BLaER1 treated with 17β-estradiol and CSF1 and Interleukin-3, amounts not matched to agents 10 nM and 100 nM (cell line): ENCODE data around the gene CKAP5.

Experiments used
- H3K27ac ChIP-seq, 11 experiments: shearing (Covaris generic); formaldehyde crosslinking; 2 replicates each; pipeline ENCODE4 v1.8.1; 2022
- H3K27me3 ChIP-seq, 11 experiments: shearing (Covaris generic); formaldehyde crosslinking; 2 replicates each; pipeline ENCODE4 v1.8.1; 2022
- H3K36me3 ChIP-seq, 11 experiments: shearing (Covaris generic); formaldehyde crosslinking; 2 replicates each; pipeline ENCODE4 v1.8.1; 2022
- H3K4me1 ChIP-seq, 10 experiments: shearing (Covaris generic); formaldehyde crosslinking; 2 replicates each; pipeline ENCODE4 v1.8.1; 2022
- H3K4me2 ChIP-seq, 11 experiments: shearing (Covaris generic); formaldehyde crosslinking; 2 replicates each; pipeline ENCODE4 v1.8.1; 2022
- H3K4me3 ChIP-seq, 10 experiments: shearing (Covaris generic); formaldehyde crosslinking; 2 replicates each; pipeline ENCODE4 v1.8.1; 2022
- H3K9ac ChIP-seq, 11 experiments: shearing (Covaris generic); formaldehyde crosslinking; 2 replicates each; pipeline ENCODE4 v1.8.1; 2022
- H3K9me3 ChIP-seq, 11 experiments: shearing (Covaris generic); formaldehyde crosslinking; replicated peaks in 1 of 11; 2 replicates each; pipeline ENCODE4 v1.8.1; 2022
- H4K20me1 ChIP-seq, 11 experiments: shearing (Covaris generic); formaldehyde crosslinking; 2 replicates each; pipeline ENCODE4 v1.8.1; 2022
- Cebpa-rat ChIP-seq, 11 experiments: shearing (Covaris generic); IDR thresholded peaks; 2 replicates each; pipeline ENCODE4 v1.8.1; 2022

Gene CKAP5

GRCh38 chr11:46766656-46767055 lies 79.4 kb downstream of the CKAP5 start:
- Histone ChIP-seq H4K20me1 (peaks cover 0 to 2% (median 0%) of the 10 kb centered on the region in 11 experiments; a peak in 1 of 22 replicates), H3K4me2 (no peak overlapping the region)

GRCh38 chr11:46762248-46762647 lies 83.8 kb downstream of the CKAP5 start:
- Histone ChIP-seq H3K27me3 (no peaks in the 10 kb centered on the region), H3K4me2 (no peak overlapping the region), H3K27ac (no peak overlapping the region), H3K9me3 (no peaks in the 10 kb centered on the region), H3K9ac (no peak overlapping the region), H3K4me1 (no peaks in the 10 kb centered on the region), H3K4me3 (no peak overlapping the region), H3K36me3 (peaks cover 92 to 100% (median 98%) of the 10 kb centered on the region in 11 experiments), H4K20me1 (peaks cover 0 to 4% (median 0%) of the 10 kb centered on the region in 11 experiments; a peak in 4 of 22 replicates)
- TF ChIP-seq Cebpa-rat (IDR thresholded peaks at IDR 0.05), result no peak

More at GRCh38 chr11:46766656-46767055, 79.4 kb downstream of the CKAP5 start:
- no peaks in the 10 kb centered on the region for H3K9me3 ChIP-seq
- TF ChIP-seq Cebpa-rat (IDR thresholded peaks at IDR 0.05), result no peak
- no peaks in the 10 kb centered on the region for H3K27me3 ChIP-seq
- no peaks in the 10 kb centered on the region for H3K4me1 ChIP-seq
- no peak overlapping the region for H3K4me3 ChIP-seq
- no peak overlapping the region for H3K27ac ChIP-seq
- H3K36me3 ChIP-seq, result peaks cover 92 to 100% (median 98%) of the 10 kb centered on the region in 11 experiments
- no peak overlapping the region for H3K9ac ChIP-seq

GRCh38 chr11:46761807-46762206 lies 84.3 kb downstream of the CKAP5 start:
- Histone ChIP-seq H3K27me3 (no peaks in the 10 kb centered on the region), H3K36me3 (peaks cover 91 to 100% (median 98%) of the 10 kb centered on the region in 11 experiments), H3K9me3 (no peaks in the 10 kb centered on the region), H3K27ac (no peak overlapping the region), H3K4me3 (no peak overlapping the region), H3K4me1 (peaks cover 0 to 1% (median 0%) of the 10 kb centered on the region in 10 experiments; a peak in 3 of 20 replicates), H3K9ac (no peak overlapping the region), H3K4me2 (no peak overlapping the region), H4K20me1 (peaks cover 0 to 9% (median 0%) of the 10 kb centered on the region in 11 experiments; a peak in 5 of 22 replicates)
- TF ChIP-seq Cebpa-rat (IDR thresholded peaks at IDR 0.05), result no peak

DNA sequence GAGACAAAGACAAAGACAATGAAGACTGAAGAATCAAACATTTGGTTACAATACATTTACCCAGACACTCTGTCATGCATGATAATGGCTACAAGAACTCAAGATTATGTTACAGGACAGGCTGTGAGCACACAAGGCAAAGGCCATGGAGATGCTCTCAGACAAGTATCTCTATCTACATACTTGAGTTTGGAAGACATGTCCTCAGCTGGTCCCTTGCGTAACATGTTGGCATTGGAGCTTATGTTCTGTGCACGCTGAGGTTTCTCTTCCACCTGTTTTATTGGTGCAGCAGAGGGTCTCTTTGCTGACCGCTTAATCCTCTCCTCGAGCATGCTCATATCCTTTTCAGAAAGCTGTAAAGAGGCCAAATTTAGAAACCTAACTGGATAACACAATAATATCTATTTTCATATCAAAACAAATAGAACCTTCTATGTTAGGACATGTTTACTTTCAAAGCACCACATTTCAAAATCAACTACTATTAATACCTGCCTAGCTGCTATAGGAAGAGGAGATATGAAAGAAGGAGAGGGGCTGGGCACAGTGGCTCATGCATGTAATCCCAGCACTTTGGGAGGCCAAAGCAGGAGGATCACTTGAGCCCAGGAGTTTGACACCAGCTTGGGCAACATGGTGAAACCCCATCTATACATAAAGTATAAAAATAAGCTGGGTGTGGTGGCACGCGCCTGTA lies 85.5 kb downstream of the CKAP5 start:
- H3K27ac ChIP-seq, result no peak overlapping the region
- peaks cover 0 to 14% (median 5%) of the 10 kb centered on the region in 10 experiments; a peak in 10 of 20 replicates for H3K4me1 ChIP-seq
- no peaks in the 10 kb centered on the region for H3K27me3 ChIP-seq
- H3K4me3 ChIP-seq, result no peak overlapping the region
- H3K9ac ChIP-seq, result no peak overlapping the region
- no peak; a peak in 1 of 22 replicates for TF ChIP-seq Cebpa-rat (IDR thresholded peaks at IDR 0.05)
- H4K20me1 ChIP-seq, result peaks cover 0 to 15% (median 0%) of the 10 kb centered on the region in 11 experiments; a peak in 8 of 22 replicates
- no peaks in the 10 kb centered on the region for H3K9me3 ChIP-seq
- no peak overlapping the region for H3K4me2 ChIP-seq
- H3K36me3 ChIP-seq, result peaks cover 94 to 100% (median 97%) of the 10 kb centered on the region in 11 experiments

DNA sequence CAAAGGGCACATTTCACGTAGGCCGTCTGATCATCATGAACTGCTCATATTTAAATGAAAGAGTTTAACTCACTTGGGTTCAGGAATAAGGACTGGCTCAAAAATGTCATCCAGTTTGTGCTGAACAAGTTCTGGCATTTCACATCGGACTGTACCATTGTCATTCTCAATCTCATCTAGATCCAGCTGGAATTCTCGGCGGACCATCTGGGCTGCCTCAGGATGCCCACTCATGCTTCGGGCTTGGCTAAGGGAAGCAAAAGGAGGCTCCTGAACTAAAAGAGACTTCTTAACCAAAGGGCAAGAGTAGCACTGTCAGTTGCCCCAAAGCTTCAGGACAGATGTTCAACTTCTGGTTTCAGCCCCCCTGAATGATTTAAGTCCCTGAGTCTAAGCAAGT lies 86.9 kb downstream of the CKAP5 start:
- H3K27ac ChIP-seq, result no peak overlapping the region
- peaks cover 0 to 15% (median 0%) of the 10 kb centered on the region in 11 experiments; a peak in 7 of 22 replicates for H4K20me1 ChIP-seq
- no peak overlapping the region for H3K4me3 ChIP-seq
- TF ChIP-seq Cebpa-rat (IDR thresholded peaks at IDR 0.05), result no peak
- no peak overlapping the region for H3K4me2 ChIP-seq
- peaks cover 96 to 100% (median 100%) of the 10 kb centered on the region in 11 experiments for H3K36me3 ChIP-seq
- no peaks in the 10 kb centered on the region for H3K27me3 ChIP-seq
- no peaks in the 10 kb centered on the region for H3K9me3 ChIP-seq
- H3K4me1 ChIP-seq, result peaks cover 0 to 16% (median 5%) of the 10 kb centered on the region in 10 experiments; a peak in 10 of 20 replicates
- H3K9ac ChIP-seq, result no peak overlapping the region

DNA sequence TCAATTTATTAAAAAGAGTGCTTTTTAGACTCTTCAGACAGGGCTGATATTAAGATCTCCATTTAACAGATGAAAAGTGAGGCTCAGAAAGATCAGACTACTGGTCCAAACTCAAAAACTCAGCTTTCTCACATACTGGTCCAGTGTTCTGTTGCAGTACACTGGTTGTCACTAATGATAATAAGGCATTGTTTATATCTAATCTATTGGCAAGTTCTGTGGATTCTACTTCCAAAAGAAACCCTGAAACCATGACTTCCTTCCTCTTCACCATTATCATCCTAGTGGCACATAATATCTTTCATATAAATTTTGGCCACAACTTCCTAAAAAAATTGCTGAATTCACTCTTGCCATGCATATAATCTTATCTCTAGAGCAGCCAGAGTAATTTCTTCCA lies 90.1 kb downstream of the CKAP5 start:
- no peak for TF ChIP-seq Cebpa-rat (IDR thresholded peaks at IDR 0.05)
- Histone ChIP-seq H4K20me1 (peaks cover 0 to 15% (median 0%) of the 10 kb centered on the region in 11 experiments; a peak in 7 of 22 replicates), H3K4me2 (peak overlapping the region in 4 of 11 experiments; percentile 3 to 54 (median 38); a peak in 6 of 22 replicates), H3K27ac (no peak overlapping the region), H3K9ac (no peak overlapping the region), H3K36me3 (peaks cover 93 to 99% (median 97%) of the 10 kb centered on the region in 11 experiments), H3K27me3 (no peaks in the 10 kb centered on the region), H3K4me1 (peaks cover 0 to 16% (median 5%) of the 10 kb centered on the region in 10 experiments; a peak in 10 of 20 replicates), H3K9me3 (no peaks in the 10 kb centered on the region), H3K4me3 (no peak overlapping the region)

- no peak overlapping the region for H3K9ac ChIP-seq
- no peaks in the 10 kb centered on the region for H3K9me3 ChIP-seq
- H3K4me1 ChIP-seq, result no peaks in the 10 kb centered on the region
- H3K36me3 ChIP-seq, result peaks cover 96 to 99% (median 98%) of the 10 kb centered on the region in 11 experiments
- no peaks in the 10 kb centered on the region for H4K20me1 ChIP-seq
- TF ChIP-seq Cebpa-rat (IDR thresholded peaks at IDR 0.05), result no peak
- H3K4me2 ChIP-seq, result no peak overlapping the region
- H3K27me3 ChIP-seq, result no peaks in the 10 kb centered on the region
- no peak overlapping the region for H3K27ac ChIP-seq
- H3K4me3 ChIP-seq, result no peak overlapping the region
These were observed 98.9 kb downstream of the CKAP5 start for GRCh38 chr11:46747150-46747549.

DNA sequence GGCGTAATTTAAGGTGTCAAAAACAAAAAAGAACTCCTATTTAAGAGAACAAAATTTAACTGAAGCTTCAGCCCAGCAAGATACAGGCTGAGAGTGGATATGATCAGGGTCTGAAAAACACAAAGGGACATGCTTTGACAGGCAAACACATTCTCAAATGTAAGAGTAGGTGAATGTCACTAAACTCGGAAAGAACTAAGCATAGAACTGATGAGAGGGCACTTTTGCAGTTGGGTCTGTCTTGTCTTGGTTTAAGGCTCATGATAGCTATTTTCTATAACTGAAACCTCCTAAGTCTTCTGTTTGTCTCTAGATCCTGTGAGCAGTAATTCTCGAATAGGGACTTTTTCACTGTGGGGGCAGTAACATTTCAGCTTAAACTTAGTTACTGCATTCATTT lies 100.1 kb downstream of the CKAP5 start:
- TF ChIP-seq Cebpa-rat (IDR thresholded peaks at IDR 0.05), result no peak
- no peak overlapping the region for H3K4me3 ChIP-seq
- H3K36me3 ChIP-seq, result peaks cover 98 to 100% (median 100%) of the 10 kb centered on the region in 11 experiments
- no peaks in the 10 kb centered on the region for H4K20me1 ChIP-seq
- no peaks in the 10 kb centered on the region for H3K9me3 ChIP-seq
- no peaks in the 10 kb centered on the region for H3K4me1 ChIP-seq
- no peaks in the 10 kb centered on the region for H3K27me3 ChIP-seq
- no peak overlapping the region for H3K27ac ChIP-seq
- H3K9ac ChIP-seq, result no peak overlapping the region
- no peak overlapping the region for H3K4me2 ChIP-seq

GRCh38 chr11:46745328-46745727 lies 100.8 kb downstream of the CKAP5 start:
- Histone ChIP-seq H3K27ac (no peak overlapping the region), H3K9me3 (no peaks in the 10 kb centered on the region), H3K4me3 (no peak overlapping the region), H3K27me3 (no peaks in the 10 kb centered on the region), H3K36me3 (peaks cover 92 to 100% (median 100%) of the 10 kb centered on the region in 11 experiments), H3K9ac (no peak overlapping the region), H3K4me1 (no peaks in the 10 kb centered on the region), H3K4me2 (no peak overlapping the region), H4K20me1 (no peaks in the 10 kb centered on the region)
- no peak for TF ChIP-seq Cebpa-rat (IDR thresholded peaks at IDR 0.05)
